Measurements from ENCODE around the gene PSMC3. TPM values are rescaled to one million over a fixed set of nuclear protein-coding genes. Genes with fewer than 3 reads are reported as not detected.

PSMC3 gene
- total RNA-seq, 4 donors from 2014 or later: 81.0 to 164 (median 118) TPM

- no peak for TF ChIP-seq POLR2A (IDR thresholded peaks at IDR 0.05)
- TF ChIP-seq, protein P1, sequence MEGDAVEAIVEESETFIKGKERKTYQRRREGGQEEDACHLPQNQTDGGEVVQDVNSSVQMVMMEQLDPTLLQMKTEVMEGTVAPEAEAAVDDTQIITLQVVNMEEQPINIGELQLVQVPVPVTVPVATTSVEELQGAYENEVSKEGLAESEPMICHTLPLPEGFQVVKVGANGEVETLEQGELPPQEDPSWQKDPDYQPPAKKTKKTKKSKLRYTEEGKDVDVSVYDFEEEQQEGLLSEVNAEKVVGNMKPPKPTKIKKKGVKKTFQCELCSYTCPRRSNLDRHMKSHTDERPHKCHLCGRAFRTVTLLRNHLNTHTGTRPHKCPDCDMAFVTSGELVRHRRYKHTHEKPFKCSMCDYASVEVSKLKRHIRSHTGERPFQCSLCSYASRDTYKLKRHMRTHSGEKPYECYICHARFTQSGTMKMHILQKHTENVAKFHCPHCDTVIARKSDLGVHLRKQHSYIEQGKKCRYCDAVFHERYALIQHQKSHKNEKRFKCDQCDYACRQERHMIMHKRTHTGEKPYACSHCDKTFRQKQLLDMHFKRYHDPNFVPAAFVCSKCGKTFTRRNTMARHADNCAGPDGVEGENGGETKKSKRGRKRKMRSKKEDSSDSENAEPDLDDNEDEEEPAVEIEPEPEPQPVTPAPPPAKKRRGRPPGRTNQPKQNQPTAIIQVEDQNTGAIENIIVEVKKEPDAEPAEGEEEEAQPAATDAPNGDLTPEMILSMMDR (IDR thresholded peaks at IDR 0.05): no peak
- no peak for DNase-seq (ENCODE audit: low spot score in 2 of 2)
- 50 to 56% methylated on average over 4 of the region's 4 CpGs for WGBS, 2 donors
- H3K4me3 ChIP-seq (ENCODE audit: low read depth, poor library complexity, severe bottlenecking): no peak overlapping the region
- intact Hi-C loops (cut with DNase I; ENCODE audit: low total_unique reads): no loop called here
These were observed 40.5 kb upstream of the PSMC3 start for GRCh38 chr11:47466701-47467250.

DNA sequence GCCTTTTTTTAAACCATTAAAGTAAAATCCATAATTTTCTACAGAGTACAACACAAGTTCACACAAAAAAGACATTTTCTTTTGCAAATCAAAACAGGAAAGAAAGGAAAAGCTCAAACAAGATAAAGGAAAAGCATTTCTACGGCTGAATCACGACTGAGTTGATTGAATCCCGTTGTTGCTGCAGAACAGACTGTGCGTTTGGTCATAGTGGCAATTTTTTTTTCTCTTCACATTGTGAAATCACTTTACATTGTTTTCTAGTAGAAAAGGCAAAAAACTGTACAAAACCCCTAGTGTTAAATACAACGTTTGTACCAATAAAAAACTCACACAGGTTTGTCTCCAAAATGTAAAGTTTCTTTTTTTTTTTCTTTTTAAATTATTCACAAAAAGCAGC is 40.0 kb upstream of the PSMC3 start:
- TF ChIP-seq, protein P1 (IDR thresholded peaks at IDR 0.05): no peak
- no peak for TF ChIP-seq POLR2A (IDR thresholded peaks at IDR 0.05)
- intact Hi-C loops (cut with DNase I; ENCODE audit: low total_unique reads): no loop called here
- 57 to 58% methylated on average over 5 of the region's 5 CpGs for WGBS, 2 donors
- no peak overlapping the region for H3K4me3 ChIP-seq (ENCODE audit: low read depth, poor library complexity, severe bottlenecking)
- no peak for DNase-seq (ENCODE audit: low spot score in 2 of 2)

- no peak for DNase-seq (ENCODE audit: low spot score in 2 of 2)
- no peak overlapping the region for H3K4me3 ChIP-seq (ENCODE audit: low read depth, poor library complexity, severe bottlenecking)
- intact Hi-C loops (cut with DNase I; ENCODE audit: low total_unique reads): no loop called here
- 84 to 87% methylated on average over 5 of the region's 5 CpGs for WGBS, 2 donors
- TF ChIP-seq, protein P1 (IDR thresholded peaks at IDR 0.05): no peak
- no peak for TF ChIP-seq POLR2A (IDR thresholded peaks at IDR 0.05)
These were observed 38.2 kb upstream of the PSMC3 start for GRCh38 chr11:47464483-47464882.

DNA sequence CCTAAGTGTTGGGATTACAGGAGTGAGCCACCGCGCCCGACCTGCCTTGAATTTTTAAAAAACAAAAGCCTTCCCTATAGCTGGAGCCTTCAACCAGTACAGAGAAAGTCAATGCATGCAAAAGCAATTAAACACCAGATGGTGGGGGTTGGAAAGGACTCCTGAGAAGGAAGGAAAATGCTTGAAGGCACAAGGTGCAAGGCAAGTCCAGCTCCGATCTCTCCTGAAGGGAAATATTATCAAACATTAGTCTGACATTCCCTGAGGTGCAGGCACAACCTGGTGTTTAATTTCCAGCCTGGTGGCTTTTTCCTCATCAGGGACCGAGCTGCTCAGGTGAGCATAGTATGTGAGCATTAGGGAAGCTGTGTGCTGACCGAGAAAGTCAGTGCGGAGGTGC is 35.6 kb upstream of the PSMC3 start:
- no peak overlapping the region for H3K4me3 ChIP-seq (ENCODE audit: low read depth, poor library complexity, severe bottlenecking)
- TF ChIP-seq, protein P1 (IDR thresholded peaks at IDR 0.05): no peak
- no peak for TF ChIP-seq POLR2A (IDR thresholded peaks at IDR 0.05)
- 82 to 90% methylated on average over 7 of the region's 7 CpGs for WGBS, 2 donors
- no peak for DNase-seq (ENCODE audit: low spot score in 2 of 2)
- intact Hi-C loops (cut with DNase I; ENCODE audit: low total_unique reads): no loop called here

DNA sequence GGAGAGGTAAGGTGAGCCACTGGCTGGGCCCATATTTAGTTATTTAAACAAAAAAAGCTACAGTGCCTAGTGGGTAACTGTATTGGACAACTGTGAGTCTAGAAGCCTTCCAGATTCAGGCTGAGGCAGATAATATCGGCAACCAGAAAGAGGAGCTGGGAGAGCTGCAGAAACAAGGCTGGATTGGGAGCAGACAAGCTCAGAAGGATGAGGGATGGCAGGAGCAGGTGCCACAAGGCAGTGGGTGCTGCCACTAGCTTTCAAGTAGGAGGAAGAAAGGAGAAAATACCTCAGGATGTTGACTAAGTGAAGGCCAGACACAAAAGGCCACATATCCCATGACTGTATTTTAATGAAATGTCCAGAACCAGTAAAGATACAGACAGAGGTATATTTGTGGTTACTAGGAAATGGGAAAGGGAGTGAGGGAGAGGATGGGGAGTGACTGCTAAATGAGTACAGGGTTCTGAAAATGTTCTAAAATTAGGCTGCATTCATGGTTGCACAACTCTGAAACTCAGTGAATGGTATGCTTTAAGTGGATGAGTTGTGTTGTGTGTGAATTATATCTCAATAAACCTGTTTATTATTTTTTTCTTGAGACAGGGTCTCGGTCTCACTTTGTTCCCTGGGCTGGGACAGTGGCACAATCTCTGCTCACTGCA is 34.5 kb upstream of the PSMC3 start:
- no peak overlapping the region for H3K4me3 ChIP-seq (ENCODE audit: low read depth, poor library complexity, severe bottlenecking)
- TF ChIP-seq POLR2A (IDR thresholded peaks at IDR 0.05): no peak
- TF ChIP-seq, protein P1 (IDR thresholded peaks at IDR 0.05): no peak
- DNase-seq (ENCODE audit: low spot score in 2 of 2): no peak
- WGBS, 2 donors: 94 to 95% methylated on average over 2 of the region's 2 CpGs
- intact Hi-C loops (cut with DNase I; ENCODE audit: low total_unique reads): no loop called here
